HepG2 (cell line): ENCODE data around the gene CCDC124. TPM values are rescaled to one million over a fixed set of nuclear protein-coding genes. Genes with fewer than 3 reads are reported as not detected.
A peak's percentile ranks its signal among the peaks of the same experiment; 100 is the strongest.

Experiments used
- BRD4 ChIP-seq: sonication (generic); formaldehyde crosslinking; IDR thresholded peaks from 2 replicates; pipeline ENCODE4 v1.4.0; 2020; ENCODE audit warnings: missing genetic modification reagents
- DMTF1 ChIP-seq: sonication (generic); formaldehyde crosslinking; IDR thresholded peaks from 2 replicates; pipeline ENCODE4 v1.4.0; 2020; ENCODE audit warnings: mild to moderate bottlenecking, missing genetic modification reagents
- DNMT3B ChIP-seq: conservative IDR thresholded peaks from 2 replicates; pipeline ENCODE4 v1.6.1; 2016; ENCODE audit warnings: missing biosample characterization, control low read depth
- HMG20A ChIP-seq: IDR thresholded peaks from 2 replicates; pipeline ENCODE4 v1.6.1; 2016; ENCODE audit warnings: borderline replicate concordance
- HNRNPL ChIP-seq: fragments of 200-400 bp; formaldehyde crosslinking; IDR thresholded peaks from 2 replicates; pipeline ENCODE4 v1.6.1; 2017; ENCODE audit warnings: mild to moderate bottlenecking, low read depth, low read length
- KDM2A ChIP-seq: sonication (generic); formaldehyde crosslinking; IDR thresholded peaks from 2 replicates; pipeline ENCODE4 v1.4.0; 2020; ENCODE audit warnings: low read depth, missing genetic modification reagents, borderline replicate concordance
- NCOA2 ChIP-seq: sonication (generic); formaldehyde crosslinking; IDR thresholded peaks from 2 replicates; pipeline ENCODE4 v1.8.0; 2022; ENCODE audit warnings: inconsistent platforms
- NCOR1 ChIP-seq: fragments of 200-600 bp; sonication (generic); IDR thresholded peaks from 2 replicates; pipeline ENCODE4 v1.7.0; 2017; ENCODE audit warnings: antibody characterized with exemption, low read length, borderline replicate concordance
- NFYC ChIP-seq: IDR thresholded peaks from 2 replicates; pipeline ENCODE4 v1.6.1; 2016; ENCODE audit warnings: missing genetic modification reagents, missing compliant biosample characterization
- PAF1 ChIP-seq: IDR thresholded peaks from 2 replicates; pipeline ENCODE4 v1.6.1; 2016; ENCODE audit warnings: missing genetic modification reagents, missing compliant biosample characterization
- PLRG1 ChIP-seq: fragments of 450-650 bp; conservative IDR thresholded peaks from 2 replicates; pipeline ENCODE4 v1.6.1; 2016
- REPIN1 ChIP-seq: sonication (generic); formaldehyde crosslinking; IDR thresholded peaks from 2 replicates; pipeline ENCODE4 v1.8.0; 2022; ENCODE audit warnings: missing genetic modification reagents, low read depth, mild to moderate bottlenecking, borderline replicate concordance
- SATB2 ChIP-seq: sonication (generic); formaldehyde crosslinking; IDR thresholded peaks from 2 replicates; pipeline ENCODE4 v1.5.0; 2020; ENCODE audit warnings: missing genetic modification reagents
- SMARCC2 ChIP-seq: fragments of 450-650 bp; IDR thresholded peaks from 2 replicates; pipeline ENCODE4 v1.6.1; 2017; ENCODE audit warnings: antibody characterized with exemption, mild to moderate bottlenecking
- SRSF4 ChIP-seq: fragments of 200-400 bp; formaldehyde crosslinking; IDR thresholded peaks from one replicate; pipeline ENCODE4 v1.6.1; 2018; ENCODE audit warnings: mild to moderate bottlenecking, low read depth, low read length, moderate library complexity; ENCODE audit not compliant: poor library complexity, severe bottlenecking
- THRA ChIP-seq: sonication (generic); formaldehyde crosslinking; IDR thresholded peaks from 2 replicates; pipeline ENCODE4 v1.4.0; 2020; ENCODE audit warnings: missing genetic modification reagents, borderline replicate concordance
- TOE1 ChIP-seq: sonication (generic); formaldehyde crosslinking; IDR thresholded peaks from 2 replicates; pipeline ENCODE4 v1.4.0; 2020; ENCODE audit warnings: mild to moderate bottlenecking, missing genetic modification reagents
- ZMAT3 ChIP-seq: sonication (generic); formaldehyde crosslinking; conservative IDR thresholded peaks from 2 replicates; pipeline ENCODE4 v1.7.0; 2021; ENCODE audit warnings: missing genetic modification reagents
- ZNF207 ChIP-seq: fragments of 450-650 bp; IDR thresholded peaks from 2 replicates; pipeline ENCODE4 v1.6.1; 2016; ENCODE audit warnings: antibody characterized with exemption, borderline replicate concordance
- ZNF234 ChIP-seq: sonication (generic); formaldehyde crosslinking; conservative IDR thresholded peaks from 2 replicates; pipeline ENCODE4 v1.5.1; 2020; ENCODE audit warnings: mild to moderate bottlenecking, missing genetic modification reagents
- ZNF276 ChIP-seq: sonication (generic); formaldehyde crosslinking; IDR thresholded peaks from 2 replicates; pipeline ENCODE4 v1.4.0; 2020; ENCODE audit warnings: mild to moderate bottlenecking, low read depth, missing genetic modification reagents
- ZNF282 ChIP-seq: fragments of 450-650 bp; IDR thresholded peaks from 2 replicates; pipeline ENCODE4 v1.6.1; 2018; ENCODE audit not compliant: partially characterized antibody
- ZNF530 ChIP-seq: sonication (generic); formaldehyde crosslinking; IDR thresholded peaks from 2 replicates; pipeline ENCODE4 v1.5.0; 2020; ENCODE audit warnings: low read depth, mild to moderate bottlenecking, missing genetic modification reagents
- ZNF652 ChIP-seq: IDR thresholded peaks from 2 replicates; pipeline ENCODE4 v1.6.1; 2016; ENCODE audit warnings: low read depth, borderline replicate concordance
- ZNF768 ChIP-seq: sonication (generic); formaldehyde crosslinking; IDR thresholded peaks from 2 replicates; pipeline ENCODE4 v1.4.0; 2020; ENCODE audit warnings: missing genetic modification reagents
- polyA plus RNA-seq, 8 experiments: library from polyadenylated mRNA; depleted of rRNA in 3 of 8; stranded (reverse) in 7 of 8; unstranded in 1 of 8; fragments of >200 nt; fragmentation: Illumina TruSeq in 4 of 8; extraction: Trizol in 4 of 8; gene quantifications; 2 replicates each; pipeline versions ENCODE4 v1.2.1 to v1.2.3, GENCODE V29; 2011 to 2016; ENCODE audit warnings: low read depth in 4 of 8, missing spikeins in 1 of 8, mixed read lengths in 1 of 8; ENCODE audit not compliant: insufficient read depth in 1 of 8
- total RNA-seq, 5 experiments: library from RNA; depleted of rRNA; stranded (reverse); fragments of >200 nt; fragmentation: Illumina TruSeq; extraction: Trizol; gene quantifications; 2 replicates each; pipeline ENCODE4 v1.2.3, GENCODE V29; 2016; ENCODE audit warnings: low read depth in 1 of 5

Gene CCDC124
- total and polyA plus RNA-seq, 2 of the 13 experiments (the other 11 are each of a cell fraction or from before 2014, with no cell fraction given): 14.9 to 20.3 TPM

GRCh38 chr19:17932485-17933338, at the start of gene CCDC124 (continued):
- TF ChIP-seq ZNF276 (no peak), HMG20A (no peak), SATB2 (no peak), HNRNPL (no peak), ZNF207 (no peak), BRD4 (CRISPR knock-in tag) (peak; percentile 92), ZNF234 (CRISPR knock-in tag) (no peak), SMARCC2 (no peak), KDM2A (peak; percentile 77), ZNF768 (CRISPR knock-in tag) (no peak; the same call in 1 of the 2 replicates), TOE1 (CRISPR knock-in tag) (0 out of 2 replicates have a peak, but pooled peaks have one; percentile 67), ZNF282 (no peak), ZNF652 (no peak), PLRG1 (no peak), SRSF4 (no peak), NFYC (peak; percentile 31; the same call in 1 of the 2 replicates), DNMT3B (CRISPR knock-in tag) (no peak), NCOA2 (CRISPR knock-in tag) (no peak), ZMAT3 (CRISPR knock-in tag) (peak; percentile 44; the same call in 1 of the 2 replicates), DMTF1 (CRISPR knock-in tag) (no peak), THRA (CRISPR knock-in tag) (peak; percentile 76; the same call in 1 of the 2 replicates), PAF1 (CRISPR knock-in tag) (no peak), ZNF530 (CRISPR knock-in tag) (no peak), NCOR1 (no peak), REPIN1 (CRISPR knock-in tag) (no peak; the same call in 1 of the 2 replicates)
